NCI-H1105 treated with DMSO at 0.1 percent for 48 hours (cell line): ENCODE data around the gene VEGFA.

ENCODE experiments used
- DNase-seq: peaks from one replicate; lab custom pipeline; 2025; lab: John Stamatoyannopoulos, UW

VEGFA gene

GRCh38 chr6:43738877-43739641 lies 31.0 kb upstream of the VEGFA start:
- no peak for DNase-seq

GRCh38 chr6:43739642-43740091 lies 30.3 kb upstream of the VEGFA start:
- no peak for DNase-seq

GRCh38 chr6:43740321-43740960 lies 29.6 kb upstream of the VEGFA start:
- no peak for DNase-seq

GRCh38 chr6:43740961-43741764 lies 28.8 kb upstream of the VEGFA start:
- DNase-seq = no peak

- DNase-seq = no peak
These were observed 28.2 kb upstream of the VEGFA start for GRCh38 chr6:43741829-43742228.

- DNase-seq = no peak
These were observed 27.7 kb upstream of the VEGFA start for GRCh38 chr6:43742285-43742684.

- no peak for DNase-seq
These were observed 26.9 kb upstream of the VEGFA start for GRCh38 chr6:43742931-43743632.

GRCh38 chr6:43743682-43744381 lies 26.2 kb upstream of the VEGFA start:
- DNase-seq = no peak

GRCh38 chr6:43744491-43744890 lies 25.5 kb upstream of the VEGFA start:
- no peak for DNase-seq

- no peak for DNase-seq
These were observed 24.9 kb upstream of the VEGFA start for GRCh38 chr6:43744931-43745727.

GRCh38 chr6:43746071-43746470 lies 23.9 kb upstream of the VEGFA start:
- DNase-seq = no peak

- DNase-seq = no peak
These were observed 23.4 kb upstream of the VEGFA start for GRCh38 chr6:43746613-43747102.

- DNase-seq = no peak
These were observed 22.2 kb upstream of the VEGFA start for GRCh38 chr6:43747784-43748183.

- DNase-seq = no peak
These were observed 21.2 kb upstream of the VEGFA start for GRCh38 chr6:43748765-43749164.

GRCh38 chr6:43749461-43749860 lies 20.6 kb upstream of the VEGFA start:
- no peak for DNase-seq

GRCh38 chr6:43750622-43751021 lies 19.4 kb upstream of the VEGFA start:
- DNase-seq = no peak

GRCh38 chr6:43753570-43754183 lies 16.3 kb upstream of the VEGFA start:
- no peak for DNase-seq

- DNase-seq = no peak
These were observed 11.9 kb upstream of the VEGFA start for GRCh38 chr6:43757966-43758616.

GRCh38 chr6:43758617-43759050 lies 11.4 kb upstream of the VEGFA start:
- no peak for DNase-seq
